K562 treated with DMSO at 1 percent for 4 hours (cell line): ENCODE results near the gene METTL9. TPM values are rescaled to one million over a fixed set of nuclear protein-coding genes. Genes with fewer than 3 reads are reported as not detected.

ENCODE experiments used
- total RNA-seq: library from RNA; unstranded; fragments of 300-600 nt; gene quantifications from 2 replicates; pipeline ENCODE4 v1.2.3, GENCODE V29; 2022; ENCODE audit not compliant: insufficient read depth

METTL9 gene
- 108 and 131 TPM in 2 replicates for total RNA-seq

DNA sequence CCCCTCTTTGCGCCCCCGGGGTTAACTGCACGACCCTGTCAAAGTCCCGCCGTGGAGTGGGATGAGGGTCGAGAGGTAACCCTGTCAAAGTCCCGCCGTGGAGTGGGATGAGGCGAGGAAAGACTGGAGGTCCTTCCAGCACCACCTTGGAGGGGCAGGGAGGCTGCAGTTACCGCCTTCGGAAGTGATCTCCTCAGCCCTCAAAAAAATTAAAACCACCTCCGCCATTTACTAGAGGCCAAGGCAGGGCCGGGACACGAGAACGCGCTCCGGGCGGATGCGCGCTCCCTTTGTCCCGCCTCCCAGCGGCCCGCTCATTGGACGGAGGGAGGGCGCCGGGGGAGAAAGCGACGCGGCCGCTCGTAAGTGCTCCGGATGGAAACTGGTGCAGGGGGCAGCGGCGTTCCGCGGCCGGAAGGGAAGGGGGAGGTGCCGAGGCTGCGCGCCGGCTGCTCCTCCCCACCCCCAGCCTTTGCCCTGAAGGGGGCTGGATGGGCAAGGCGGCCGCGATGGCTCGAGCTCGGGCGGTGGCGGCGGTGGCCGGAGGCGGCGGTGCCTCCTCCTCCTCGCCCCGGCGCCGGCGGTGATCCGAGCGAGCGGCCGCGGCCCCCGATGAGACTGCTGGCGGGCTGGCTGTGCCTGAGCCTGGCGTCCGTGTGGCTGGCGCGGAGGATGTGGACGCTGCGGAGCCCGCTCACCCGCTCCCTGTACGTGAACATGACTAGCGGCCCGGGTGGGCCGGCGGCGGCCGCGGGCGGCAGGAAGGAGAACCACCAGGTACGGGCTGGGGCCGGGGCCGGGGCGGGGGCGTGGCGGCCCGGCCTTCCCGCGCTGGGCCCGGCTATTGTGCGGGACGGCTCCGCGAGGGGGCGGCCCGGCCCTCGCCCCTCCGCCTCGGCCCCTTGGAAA is at the start of gene METTL9:
Gene METTL9 (plus strand): TSS at position 456 of the 909 bp plus-strand sequence. CDS start 157 bp downstream, at position 613.

DNA sequence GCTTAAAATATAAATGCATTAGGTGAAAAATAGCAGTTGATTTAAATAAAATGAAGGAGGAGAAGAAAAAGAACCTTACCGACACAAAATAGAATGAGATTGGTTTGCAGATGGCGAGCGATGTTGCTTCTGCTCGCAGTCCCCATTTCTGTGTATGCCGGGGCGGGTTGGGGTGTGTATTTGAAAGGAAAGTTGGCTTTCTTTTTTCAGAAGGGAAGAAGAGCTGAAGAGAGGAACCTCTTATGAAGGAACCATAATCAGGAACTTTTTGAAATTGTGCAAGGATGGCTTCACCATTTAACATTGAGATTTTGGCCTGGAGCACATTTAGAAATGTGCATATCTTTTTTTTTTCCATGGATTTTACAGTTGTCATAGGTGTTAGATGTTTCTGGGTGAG is 53.1 kb downstream of the METTL9 start, which contains the start of gene IGSF6:
Gene IGSF6 (minus strand): TSS at position 156 of the 400 bp plus-strand sequence. CDS start 10 bp downstream, at position 146.

GRCh38 chr16:21663889-21664647 is 64.7 kb downstream of the METTL9 start, which contains the start of gene OTOA:
Gene OTOA, plus strand, starts transcription at chr16:21663968. Its CDS starts 14,547 bp downstream, at chr16:21678515.

Other genes with a start within 250 kb of the METTL9 start
- gene IGSF6, start 53.0 kb downstream of the METTL9 start, total RNA-seq = 0.71 TPM in 1 of 2 replicates, not detected in the other
- not detected in 2 replicates for gene OTOA, start 64.4 kb downstream of the METTL9 start, total RNA-seq